DOHH2 (cell line): ENCODE data around the gene ISLR.

ENCODE experiments used
- EZH2phosphoT487 ChIP-seq: fragments of 200-600 bp; sonication (generic); IDR thresholded peaks from 2 replicates; pipeline ENCODE4 v1.6.1; 2017; ENCODE audit warnings: borderline replicate concordance, mild to moderate bottlenecking, antibody characterized with exemption, low read length, moderate library complexity, mixed read lengths
- TF ChIP-seq, protein P1 (sequence below): fragments of 200-600 bp; sonication (generic); IDR thresholded peaks from one replicate; pipeline ENCODE4 v1.5.1; 2014; ENCODE audit warnings: antibody characterized with exemption, mild to moderate bottlenecking, low read depth, low read length; ENCODE audit not compliant: poor library complexity, severe bottlenecking

DNA sequence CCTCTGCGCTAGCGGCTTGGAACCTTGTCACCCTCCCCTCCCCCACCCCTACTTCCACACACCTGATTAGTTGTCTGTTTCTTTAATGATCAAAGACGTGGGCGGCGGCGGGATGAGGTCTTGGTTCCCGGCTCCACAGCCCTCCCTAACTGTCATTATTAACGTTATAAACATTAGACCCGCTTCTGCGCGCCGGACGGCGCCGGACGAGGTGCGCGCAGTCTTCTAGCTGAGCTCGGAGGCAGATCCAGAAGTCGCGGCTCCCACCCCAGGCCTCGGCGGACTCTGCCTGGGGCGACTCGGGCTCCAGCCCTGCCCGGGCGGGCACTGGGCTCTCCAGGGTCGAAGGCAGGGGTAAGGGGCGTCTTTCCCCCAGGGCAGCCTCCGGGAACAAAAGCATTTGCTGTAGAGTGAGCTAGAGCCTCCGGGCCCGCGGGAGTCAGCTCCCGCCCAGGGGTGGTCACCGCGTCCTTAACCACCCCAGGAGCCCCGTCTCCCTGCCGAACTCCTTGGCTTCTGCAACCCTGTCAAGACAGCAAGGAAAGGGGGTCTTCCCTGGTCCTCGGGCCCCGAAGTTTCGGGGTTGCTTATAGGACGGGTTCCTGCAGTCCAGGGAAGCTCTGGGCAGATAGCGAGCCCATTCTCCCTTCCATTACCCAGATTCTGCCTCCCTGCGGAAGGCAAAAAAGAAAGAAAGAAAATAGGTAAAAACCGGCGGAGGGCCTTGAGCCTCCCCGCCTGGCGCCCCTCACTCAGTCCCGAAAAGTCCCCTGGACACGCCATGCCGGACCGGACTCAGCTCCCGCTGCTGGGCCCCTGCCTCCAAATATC, 45.3 kb upstream of the ISLR start:
- TF ChIP-seq, protein P1, sequence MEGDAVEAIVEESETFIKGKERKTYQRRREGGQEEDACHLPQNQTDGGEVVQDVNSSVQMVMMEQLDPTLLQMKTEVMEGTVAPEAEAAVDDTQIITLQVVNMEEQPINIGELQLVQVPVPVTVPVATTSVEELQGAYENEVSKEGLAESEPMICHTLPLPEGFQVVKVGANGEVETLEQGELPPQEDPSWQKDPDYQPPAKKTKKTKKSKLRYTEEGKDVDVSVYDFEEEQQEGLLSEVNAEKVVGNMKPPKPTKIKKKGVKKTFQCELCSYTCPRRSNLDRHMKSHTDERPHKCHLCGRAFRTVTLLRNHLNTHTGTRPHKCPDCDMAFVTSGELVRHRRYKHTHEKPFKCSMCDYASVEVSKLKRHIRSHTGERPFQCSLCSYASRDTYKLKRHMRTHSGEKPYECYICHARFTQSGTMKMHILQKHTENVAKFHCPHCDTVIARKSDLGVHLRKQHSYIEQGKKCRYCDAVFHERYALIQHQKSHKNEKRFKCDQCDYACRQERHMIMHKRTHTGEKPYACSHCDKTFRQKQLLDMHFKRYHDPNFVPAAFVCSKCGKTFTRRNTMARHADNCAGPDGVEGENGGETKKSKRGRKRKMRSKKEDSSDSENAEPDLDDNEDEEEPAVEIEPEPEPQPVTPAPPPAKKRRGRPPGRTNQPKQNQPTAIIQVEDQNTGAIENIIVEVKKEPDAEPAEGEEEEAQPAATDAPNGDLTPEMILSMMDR = no peak
- no peak for TF ChIP-seq EZH2phosphoT487
